BE2C (cell line): ENCODE results near the gene UQCRH.

Experiments
- DNase-seq: peaks from one replicate; pipeline ENCODE4 v3.0.0-alpha.2; 2020
- H3K27me3 ChIP-seq: fragments of 250-450 bp; sonication (Bioruptor Pico); 2 replicates; pipeline ENCODE4 v1.5.1; 2020; ENCODE audit warnings: mild to moderate bottlenecking
- H3K36me3 ChIP-seq: fragments of 250-450 bp; sonication (Bioruptor Pico); 2 replicates; pipeline ENCODE4 v1.5.1; 2020; ENCODE audit warnings: mild to moderate bottlenecking
- H3K4me1 ChIP-seq: fragments of 250-450 bp; sonication (Bioruptor Pico); 2 replicates; pipeline ENCODE4 v1.5.1; 2020
- H3K4me3 ChIP-seq: 2 replicates; pipeline ENCODE4 v1.5.1; 2011; ENCODE audit warnings: low read depth, low read length
- H3K9me3 ChIP-seq: fragments of 250-450 bp; sonication (Bioruptor Pico); 2 replicates; pipeline ENCODE4 v1.5.1; 2020
- TF ChIP-seq, protein P1 (sequence below): IDR thresholded peaks from 2 replicates; pipeline ENCODE4 v1.5.1; 2012; ENCODE audit warnings: mild to moderate bottlenecking, low read depth, low read length

The UQCRH gene

DNA sequence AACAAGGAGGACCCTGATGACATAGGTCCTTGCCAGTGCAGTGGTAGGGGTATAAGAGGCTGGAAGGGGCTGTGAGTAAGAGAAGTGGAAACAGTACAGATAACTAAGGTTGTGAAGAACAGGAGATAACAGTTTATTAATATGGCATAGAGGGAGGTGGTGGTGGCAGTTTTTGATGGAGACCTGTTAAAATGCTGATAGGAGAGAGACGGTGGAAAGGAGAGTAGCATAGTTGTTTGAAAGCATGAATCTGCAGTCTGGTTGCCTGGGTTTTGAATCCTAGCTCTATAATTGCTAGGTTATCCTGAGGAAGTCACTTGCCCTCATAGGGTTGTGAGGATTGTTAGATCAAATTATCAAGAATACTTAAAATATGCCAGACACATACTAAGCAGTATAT is 19.4 kb upstream of the UQCRH start:
- no peak overlapping the region for H3K4me3 ChIP-seq
- no peaks in the 10 kb centered on the region for H3K4me1 ChIP-seq
- no peaks in the 10 kb centered on the region for H3K27me3 ChIP-seq
- peaks cover 8% of the 10 kb centered on the region; the same call in 1 of the 2 replicates for H3K36me3 ChIP-seq
- TF ChIP-seq, protein P1, sequence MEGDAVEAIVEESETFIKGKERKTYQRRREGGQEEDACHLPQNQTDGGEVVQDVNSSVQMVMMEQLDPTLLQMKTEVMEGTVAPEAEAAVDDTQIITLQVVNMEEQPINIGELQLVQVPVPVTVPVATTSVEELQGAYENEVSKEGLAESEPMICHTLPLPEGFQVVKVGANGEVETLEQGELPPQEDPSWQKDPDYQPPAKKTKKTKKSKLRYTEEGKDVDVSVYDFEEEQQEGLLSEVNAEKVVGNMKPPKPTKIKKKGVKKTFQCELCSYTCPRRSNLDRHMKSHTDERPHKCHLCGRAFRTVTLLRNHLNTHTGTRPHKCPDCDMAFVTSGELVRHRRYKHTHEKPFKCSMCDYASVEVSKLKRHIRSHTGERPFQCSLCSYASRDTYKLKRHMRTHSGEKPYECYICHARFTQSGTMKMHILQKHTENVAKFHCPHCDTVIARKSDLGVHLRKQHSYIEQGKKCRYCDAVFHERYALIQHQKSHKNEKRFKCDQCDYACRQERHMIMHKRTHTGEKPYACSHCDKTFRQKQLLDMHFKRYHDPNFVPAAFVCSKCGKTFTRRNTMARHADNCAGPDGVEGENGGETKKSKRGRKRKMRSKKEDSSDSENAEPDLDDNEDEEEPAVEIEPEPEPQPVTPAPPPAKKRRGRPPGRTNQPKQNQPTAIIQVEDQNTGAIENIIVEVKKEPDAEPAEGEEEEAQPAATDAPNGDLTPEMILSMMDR: no peak
- DNase-seq: no peak
- no peaks in the 10 kb centered on the region for H3K9me3 ChIP-seq

DNA sequence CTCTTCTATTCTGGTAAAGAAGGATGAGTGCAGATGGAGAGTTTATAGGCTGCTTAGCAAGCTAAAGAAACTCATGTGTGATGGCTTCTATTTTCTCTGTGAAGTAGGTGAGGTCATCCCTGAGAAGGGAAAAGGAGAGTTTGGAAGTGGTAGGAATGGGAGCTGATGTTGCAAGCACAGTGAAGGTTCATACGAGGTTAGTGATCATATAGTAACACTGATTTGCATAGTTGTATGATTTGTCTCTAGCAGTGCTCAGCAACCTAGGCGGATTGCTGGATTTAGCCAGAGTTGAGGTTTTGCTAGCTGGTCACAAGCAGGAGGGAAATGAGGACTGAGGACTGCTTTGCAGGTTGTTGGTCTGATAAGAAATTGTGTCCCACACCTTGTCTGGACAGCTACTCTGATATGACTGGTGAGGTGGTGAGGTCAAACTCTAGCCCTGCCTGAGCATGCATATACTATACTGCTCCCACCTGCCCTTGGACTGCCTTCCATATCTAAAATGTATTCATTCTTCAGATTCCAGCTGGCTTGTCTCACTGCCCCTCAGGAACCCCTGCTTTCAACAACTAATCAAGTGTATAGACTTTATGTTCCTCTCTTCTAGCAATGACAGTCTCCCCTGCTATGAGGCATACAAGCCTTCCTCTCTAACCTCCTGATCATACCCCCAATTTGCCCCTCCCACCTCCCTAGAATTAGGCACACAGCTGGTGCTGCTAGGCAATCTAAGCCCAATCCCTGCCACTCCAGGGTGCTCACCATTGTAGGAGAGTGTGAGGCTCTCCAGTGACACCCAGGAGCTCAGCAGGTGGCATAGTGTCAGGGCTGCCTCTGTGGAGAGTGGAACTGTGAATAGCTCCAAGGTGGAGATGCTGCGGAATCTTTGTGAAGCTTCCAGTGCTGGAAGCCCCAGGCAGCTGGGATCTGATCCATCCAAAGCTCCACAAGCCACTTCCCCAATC is 18.6 kb upstream of the UQCRH start:
- peaks cover 8% of the 10 kb centered on the region; the same call in 1 of the 2 replicates for H3K36me3 ChIP-seq
- TF ChIP-seq, protein P1: no peak
- DNase-seq: no peak
- no peaks in the 10 kb centered on the region for H3K27me3 ChIP-seq
- H3K4me1 ChIP-seq: no peaks in the 10 kb centered on the region
- H3K9me3 ChIP-seq: no peaks in the 10 kb centered on the region
- no peak overlapping the region for H3K4me3 ChIP-seq

DNA sequence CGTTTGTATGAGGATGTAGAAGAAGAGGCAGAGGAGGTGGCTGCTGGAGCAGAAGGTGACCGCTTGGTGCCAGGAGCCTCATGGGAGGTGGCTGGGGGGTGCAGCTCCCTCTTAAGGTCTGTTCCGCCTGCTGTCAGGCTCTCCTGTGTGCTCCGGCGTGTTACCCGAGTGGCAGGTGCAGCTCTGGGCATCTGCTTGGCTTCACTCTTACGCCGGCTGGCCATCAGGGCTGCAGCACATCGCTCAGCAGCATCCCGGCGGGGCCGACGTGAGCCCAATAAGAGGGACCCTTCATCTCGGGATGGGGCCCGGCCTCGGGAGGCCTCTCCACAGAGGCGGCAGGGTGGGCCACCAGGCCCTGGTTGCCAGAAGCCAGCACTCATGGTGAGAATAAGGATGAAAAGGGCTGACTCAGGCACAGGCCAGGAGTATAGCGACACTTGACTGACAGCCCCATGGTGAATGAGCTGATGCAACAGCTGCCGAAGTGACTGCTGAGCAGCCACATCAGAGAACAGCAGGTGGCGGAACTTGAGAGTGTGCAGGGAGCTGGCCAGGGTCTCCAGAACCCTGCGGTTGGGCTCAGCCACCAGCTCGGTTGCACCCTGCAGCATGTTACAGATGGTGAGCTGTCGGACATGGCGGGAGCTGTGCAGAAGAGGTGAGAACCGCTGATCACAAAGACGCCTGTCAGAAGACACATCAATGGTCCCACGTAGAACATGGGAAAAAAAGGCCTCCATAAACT is 17.6 kb upstream of the UQCRH start:
- peaks cover 5% of the 10 kb centered on the region; the same call in 1 of the 2 replicates for H3K36me3 ChIP-seq
- peak; percentile 16 for DNase-seq
- H3K9me3 ChIP-seq: no peaks in the 10 kb centered on the region
- H3K27me3 ChIP-seq: no peaks in the 10 kb centered on the region
- TF ChIP-seq, protein P1: no peak
- H3K4me1 ChIP-seq: no peaks in the 10 kb centered on the region
- H3K4me3 ChIP-seq: no peak overlapping the region

DNA sequence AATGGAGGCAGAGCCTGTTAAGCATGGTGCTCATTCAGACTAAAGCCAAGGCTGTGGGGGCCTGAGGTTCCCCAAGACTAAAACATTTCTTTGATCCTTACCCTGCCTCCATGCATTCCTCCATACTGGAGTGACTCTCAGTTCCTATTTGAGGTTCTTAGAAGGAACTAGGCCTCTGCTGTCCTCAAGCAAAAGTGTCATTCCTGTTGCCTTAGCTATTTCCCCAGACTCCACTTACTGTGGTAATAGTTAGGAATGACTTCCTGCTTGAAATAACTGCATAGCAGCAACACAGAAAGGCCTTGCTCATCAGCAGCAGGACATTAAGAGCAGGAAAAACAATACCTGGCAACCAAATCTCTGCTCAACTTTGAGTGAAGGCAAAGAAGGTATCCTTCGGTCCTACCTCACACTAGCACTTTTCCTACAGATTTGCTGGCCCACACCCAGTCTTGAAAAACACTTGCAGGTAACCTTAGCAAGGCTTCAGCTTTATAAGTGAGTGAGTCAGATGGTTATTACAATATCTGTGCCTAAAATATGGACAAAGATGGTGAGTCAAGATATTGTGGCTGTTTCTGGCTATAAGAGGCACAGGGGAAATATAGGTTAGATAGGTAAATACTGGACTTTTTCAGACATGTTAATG is 14.9 kb upstream of the UQCRH start:
- DNase-seq: no peak
- TF ChIP-seq, protein P1: no peak
- Histone ChIP-seq H3K9me3 (no peaks in the 10 kb centered on the region), H3K36me3 (peaks cover 5% of the 10 kb centered on the region; the same call in 1 of the 2 replicates), H3K4me3 (no peak overlapping the region), H3K27me3 (no peaks in the 10 kb centered on the region), H3K4me1 (no peaks in the 10 kb centered on the region)

DNA sequence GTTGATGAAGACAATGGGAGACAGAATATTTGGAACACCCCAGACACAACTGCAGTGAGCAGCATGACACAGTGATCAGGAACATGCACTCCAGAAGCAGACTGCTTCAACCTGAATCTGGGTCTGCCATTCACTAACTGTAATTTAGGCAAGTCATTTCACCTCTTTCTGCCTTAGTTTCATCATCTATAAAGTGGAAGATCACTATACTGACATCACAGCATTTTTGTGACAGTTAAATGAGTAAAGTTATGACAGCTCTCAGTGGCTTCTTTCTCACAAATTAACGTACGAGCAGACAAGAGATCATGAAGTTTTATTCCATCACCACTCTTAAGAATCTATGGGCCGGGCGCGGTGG is 14.4 kb upstream of the UQCRH start:
- Histone ChIP-seq H3K27me3 (no peaks in the 10 kb centered on the region), H3K4me1 (no peaks in the 10 kb centered on the region), H3K9me3 (no peaks in the 10 kb centered on the region), H3K36me3 (peaks cover 5% of the 10 kb centered on the region; the same call in 1 of the 2 replicates), H3K4me3 (no peak overlapping the region)
- DNase-seq: no peak
- TF ChIP-seq, protein P1: no peak
